Central memory CD8-positive, alpha-beta T cell (primary cell): ENCODE measurements around the gene GCSAM.

Experiments
- ATAC-seq: fragments of 150-1000 bp; cut with Tn5 transposase; replicated peaks from 2 replicates; pipeline ENCODE4 v1.10.0; 2022; ENCODE audit warnings: mild to moderate bottlenecking, moderate FRiP score, moderate number of reproducible peaks; ENCODE audit not compliant: poor library complexity, severe bottlenecking; ENCODE audit errors: extremely low read depth
- DNase-seq, 2 donors: peaks; one replicate each; pipeline ENCODE4 v3.0.0; 2021; ENCODE audit warnings: low spot score in 2 of 2
- H3K27ac Mint-ChIP-seq: one replicate; pipeline ENCODE4 v1.8.0; 2022; ENCODE audit warnings: low read depth, mild to moderate bottlenecking, moderate library complexity, mixed read lengths
- H3K27me3 Mint-ChIP-seq: one replicate; pipeline ENCODE4 v1.8.0; 2022; ENCODE audit warnings: mixed read lengths
- H3K36me3 Mint-ChIP-seq: one replicate; pipeline ENCODE4 v1.8.0; 2022; ENCODE audit warnings: mild to moderate bottlenecking, moderate library complexity, mixed read lengths; ENCODE audit not compliant: insufficient read depth
- H3K4me1 Mint-ChIP-seq: one replicate; pipeline ENCODE4 v1.8.0; 2022; ENCODE audit warnings: mixed read lengths
- H3K4me3 Mint-ChIP-seq: one replicate; pipeline ENCODE4 v1.8.0; 2022; ENCODE audit warnings: mild to moderate bottlenecking, moderate library complexity, mixed read lengths
- H3K9me3 Mint-ChIP-seq: one replicate; pipeline ENCODE4 v1.8.0; 2022; ENCODE audit warnings: mixed read lengths

Gene GCSAM

DNA sequence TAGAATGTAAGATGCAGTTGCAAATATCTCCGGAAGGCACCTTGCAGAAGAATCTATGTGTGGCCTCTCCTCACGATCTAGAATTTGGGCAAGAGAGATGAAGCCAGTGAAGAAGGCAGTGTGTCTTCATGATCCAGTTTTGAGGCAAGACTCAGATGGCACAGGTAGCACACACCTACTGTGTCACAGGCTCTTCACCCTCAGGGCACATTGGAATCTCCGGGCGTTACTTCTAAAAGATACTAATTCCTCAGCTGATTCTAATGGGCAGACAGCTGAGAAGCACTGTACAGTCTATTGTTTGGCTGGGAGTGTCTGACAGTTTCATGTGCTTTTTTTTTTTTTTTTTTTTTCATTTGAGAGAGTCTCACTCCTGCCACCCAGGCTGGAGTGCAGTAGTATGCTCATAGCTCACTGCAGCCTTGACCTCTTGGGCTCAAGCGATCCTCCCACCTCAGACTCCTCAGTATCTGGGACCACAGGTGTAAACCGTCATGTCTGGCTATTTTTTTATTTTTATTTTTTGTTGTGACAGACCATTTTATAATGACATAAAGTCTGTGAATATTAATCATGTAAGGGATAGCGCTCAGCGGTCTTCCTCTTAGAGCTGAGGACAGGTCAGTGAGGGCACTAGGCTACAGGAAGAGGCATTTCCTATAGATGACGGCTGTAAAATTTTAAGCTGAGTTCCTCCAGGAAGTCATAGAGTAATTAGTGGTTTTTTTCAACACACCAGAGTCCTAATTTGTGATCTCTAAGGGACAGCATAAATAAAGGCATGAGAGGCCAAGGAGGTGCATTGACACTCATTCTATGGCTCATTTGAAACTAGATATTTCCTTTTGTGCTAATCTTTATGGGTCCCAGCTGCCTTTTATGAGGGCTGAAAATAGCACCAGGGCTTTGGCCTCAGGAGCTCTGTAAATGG lies 42.8 kb downstream of the GCSAM start:
- ATAC-seq (no peak), DNase-seq (no peak)
- Mint-ChIP-seq H3K27ac (no peak overlapping the region), H3K9me3 (no peaks in the 10 kb centered on the region), H3K36me3 (no peaks in the 10 kb centered on the region), H3K4me3 (no peak overlapping the region), H3K27me3 (peaks cover 43% of the 10 kb centered on the region), H3K4me1 (peaks cover 15% of the 10 kb centered on the region)

GRCh38 chr3:112088944-112089343 lies 44.1 kb downstream of the GCSAM start:
- Mint-ChIP-seq H3K27ac (no peak overlapping the region), H3K9me3 (no peaks in the 10 kb centered on the region), H3K4me3 (no peak overlapping the region), H3K36me3 (no peaks in the 10 kb centered on the region), H3K4me1 (peaks cover 15% of the 10 kb centered on the region), H3K27me3 (peaks cover 43% of the 10 kb centered on the region)
- no peak for DNase-seq
- ATAC-seq, result no peak

DNA sequence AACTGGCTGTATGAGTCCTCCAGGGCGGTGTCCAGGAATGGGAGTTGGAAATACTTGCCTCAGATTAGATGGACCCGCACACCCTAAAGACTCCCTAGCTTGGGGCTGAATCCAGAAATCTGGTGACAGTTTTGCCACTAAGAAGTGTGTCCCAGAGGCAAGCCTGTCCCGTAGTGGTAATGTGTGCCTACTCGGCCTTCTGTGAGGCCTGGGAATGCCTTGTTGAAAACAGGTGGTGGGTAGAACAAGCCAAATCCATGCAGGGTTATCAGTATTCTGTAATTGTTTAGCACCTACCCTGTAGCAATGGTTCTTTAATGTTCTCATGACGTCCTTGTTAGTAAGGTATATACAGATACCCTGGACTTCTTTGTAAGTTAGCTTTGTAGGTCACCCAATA lies 45.3 kb downstream of the GCSAM start:
- Mint-ChIP-seq H3K4me3 (no peak overlapping the region), H3K27ac (no peak overlapping the region), H3K9me3 (no peaks in the 10 kb centered on the region), H3K36me3 (no peaks in the 10 kb centered on the region), H3K27me3 (peaks cover 35% of the 10 kb centered on the region), H3K4me1 (peaks cover 15% of the 10 kb centered on the region)
- no peak for ATAC-seq
- DNase-seq, result no peak

DNA sequence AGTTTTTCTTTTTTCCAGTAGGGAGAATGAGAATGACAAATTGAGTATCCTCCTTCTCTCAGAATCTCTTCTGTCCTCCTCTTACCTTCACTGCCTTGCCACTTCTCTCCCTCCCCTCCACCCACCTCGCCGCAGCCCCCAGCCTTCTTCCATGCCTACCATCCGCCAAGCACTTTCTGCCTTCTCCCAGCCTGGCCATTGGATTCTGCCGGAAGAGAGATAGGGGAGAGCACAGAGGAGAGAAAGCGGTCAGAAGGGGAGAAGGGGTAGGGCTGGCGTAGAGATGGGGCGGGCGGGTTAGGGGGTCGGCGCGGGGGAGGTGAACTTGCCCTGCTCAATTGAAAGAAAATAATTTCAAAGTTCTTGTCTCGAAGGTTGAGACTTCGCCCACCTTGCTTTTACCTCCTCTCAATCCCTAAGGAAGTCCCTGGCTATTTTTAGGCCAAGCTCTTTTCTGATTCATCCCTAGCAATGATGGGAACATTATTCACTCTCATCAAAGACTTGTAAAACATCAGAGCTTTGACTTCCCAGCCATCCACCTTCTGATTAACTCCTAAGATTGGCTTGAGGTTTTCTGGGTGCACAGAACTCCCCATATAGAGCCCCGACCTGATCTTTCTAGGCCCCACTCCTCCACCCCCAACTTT lies 46.0 kb downstream of the GCSAM start:
- Mint-ChIP-seq H3K9me3 (no peaks in the 10 kb centered on the region), H3K4me1 (peaks cover 15% of the 10 kb centered on the region), H3K36me3 (no peaks in the 10 kb centered on the region), H3K27me3 (peaks cover 32% of the 10 kb centered on the region), H3K4me3 (peak overlapping the region; percentile 80), H3K27ac (no peak overlapping the region)
- ATAC-seq, result no peak
- DNase-seq, result no peak

DNA sequence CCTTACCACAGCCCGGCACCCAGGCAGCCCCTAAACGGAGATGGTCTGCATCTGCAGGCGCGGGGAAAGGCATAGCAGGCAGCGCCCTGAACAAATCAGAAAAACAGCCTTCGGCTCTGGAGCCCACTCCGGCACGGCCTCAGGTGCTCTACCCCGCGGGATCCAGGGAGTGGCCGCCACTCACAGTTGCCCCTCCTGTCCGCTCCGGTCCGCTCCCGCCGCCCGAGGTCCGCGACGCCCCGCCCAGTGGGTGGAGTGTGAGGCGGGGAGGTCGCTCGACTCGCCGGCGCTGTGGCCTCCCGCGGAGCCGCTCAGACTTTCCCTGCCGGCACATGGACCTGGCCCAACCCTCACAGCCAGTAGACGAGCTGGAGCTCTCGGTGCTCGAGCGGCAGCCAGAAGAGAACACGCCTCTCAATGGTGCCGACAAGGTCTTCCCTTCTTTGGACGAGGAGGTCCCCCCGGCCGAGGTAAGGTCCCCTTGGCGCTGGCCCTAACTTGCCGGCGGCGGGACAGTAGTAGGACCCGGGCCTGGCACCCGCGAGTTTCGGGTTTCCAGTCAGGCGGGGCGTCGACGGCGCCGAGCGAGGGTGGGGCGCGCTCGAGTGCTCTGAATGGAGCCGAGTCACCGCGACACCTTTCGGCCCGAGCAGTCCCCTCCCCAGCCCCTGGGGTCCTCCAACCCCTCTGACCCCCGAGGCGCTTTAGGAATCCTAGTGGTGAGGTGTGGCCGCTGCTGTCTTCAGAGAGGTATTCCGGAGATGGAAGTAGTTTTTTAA lies 46.8 kb downstream of the GCSAM start, which contains the start of gene C3orf52:
TSS of gene C3orf52 (plus strand) at position 314 of the 779 bp plus-strand sequence. CDS start at position 333, 19 bp downstream.
- Mint-ChIP-seq H3K27me3 (peaks cover 32% of the 10 kb centered on the region), H3K36me3 (no peaks in the 10 kb centered on the region), H3K27ac (no peak within 1 kb of the TSS), H3K4me3 (peak within 1 kb of the TSS; percentile 80), H3K9me3 (no peaks in the 10 kb centered on the region), H3K4me1 (peaks cover 15% of the 10 kb centered on the region)
- ATAC-seq (peak; percentile 81), DNase-seq (peak in 1 of 2 donors; percentile 27)

DNA sequence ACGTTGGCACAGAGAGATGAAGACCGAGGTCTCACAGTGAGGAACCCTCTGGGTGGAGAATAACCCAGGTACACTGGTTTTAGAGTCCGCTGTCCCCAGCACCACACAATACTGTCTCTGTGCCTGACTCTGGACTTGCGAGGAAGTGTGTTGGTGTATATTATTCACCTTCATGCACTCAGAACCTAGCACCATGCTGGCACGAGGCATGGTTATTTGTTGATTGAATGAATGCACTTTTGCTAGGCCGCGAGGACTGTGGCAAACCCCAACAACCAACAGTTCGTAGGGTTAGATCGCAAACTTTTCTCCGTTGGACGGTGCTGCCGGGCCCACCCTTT lies 47.3 kb downstream of the GCSAM start:
- ATAC-seq, result no peak
- peaks cover 15% of the 10 kb centered on the region for H3K4me1 Mint-ChIP-seq
- H3K36me3 Mint-ChIP-seq, result no peaks in the 10 kb centered on the region
- H3K27me3 Mint-ChIP-seq, result peaks cover 32% of the 10 kb centered on the region
- DNase-seq, result no peak
- H3K4me3 Mint-ChIP-seq, result peak overlapping the region; percentile 80
- H3K27ac Mint-ChIP-seq, result no peak overlapping the region
- no peaks in the 10 kb centered on the region for H3K9me3 Mint-ChIP-seq

DNA sequence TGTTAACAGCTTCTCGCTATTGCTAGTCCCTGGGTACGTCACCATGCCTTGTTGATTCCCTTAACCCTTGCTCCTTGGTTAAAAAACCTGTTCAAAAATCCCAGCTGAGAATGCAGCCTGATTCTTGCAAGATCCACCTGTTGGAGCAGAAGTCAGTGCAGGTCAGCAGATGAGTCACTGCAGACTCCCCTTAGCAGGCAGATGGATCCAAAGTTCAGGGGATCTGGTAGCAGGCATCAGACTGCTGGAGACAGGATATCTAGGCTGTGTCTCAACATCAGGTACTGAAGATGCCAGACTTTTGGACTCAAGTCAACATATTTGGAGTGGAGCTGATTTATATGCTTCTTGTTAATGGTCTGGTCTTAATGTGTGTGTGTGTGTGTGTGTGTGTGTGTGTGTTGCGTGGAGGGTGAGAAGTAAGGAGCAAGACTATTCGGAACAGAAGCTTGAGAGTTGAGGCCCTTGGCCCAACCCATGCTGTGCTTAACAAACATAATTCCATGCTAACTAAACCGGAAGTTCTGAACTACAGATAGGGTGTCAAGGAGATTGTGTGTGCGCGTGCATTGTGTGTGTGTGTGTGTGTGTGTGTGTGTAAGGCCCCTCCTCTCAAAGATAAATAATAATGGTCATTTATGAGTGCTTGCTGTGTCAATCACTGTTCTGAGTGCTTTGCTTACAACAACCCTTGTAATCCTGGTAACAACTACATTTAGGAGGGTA lies 47.9 kb downstream of the GCSAM start:
- Mint-ChIP-seq H3K4me3 (peak overlapping the region; percentile 80), H3K4me1 (peaks cover 15% of the 10 kb centered on the region), H3K27ac (no peak overlapping the region), H3K36me3 (no peaks in the 10 kb centered on the region), H3K27me3 (peaks cover 30% of the 10 kb centered on the region), H3K9me3 (no peaks in the 10 kb centered on the region)
- DNase-seq (no peak), ATAC-seq (no peak)

GRCh38 chr3:112083239-112083638 lies 49.8 kb downstream of the GCSAM start:
- H3K4me1 Mint-ChIP-seq, result peaks cover 15% of the 10 kb centered on the region
- no peak overlapping the region for H3K4me3 Mint-ChIP-seq
- DNase-seq (no peak), ATAC-seq (no peak)
- no peak overlapping the region for H3K27ac Mint-ChIP-seq
- no peaks in the 10 kb centered on the region for H3K36me3 Mint-ChIP-seq
- no peaks in the 10 kb centered on the region for H3K9me3 Mint-ChIP-seq
- peaks cover 18% of the 10 kb centered on the region for H3K27me3 Mint-ChIP-seq

- no peaks in the 10 kb centered on the region for H3K36me3 Mint-ChIP-seq
Observed at GRCh38 chr3:112078125-112079083, 54.6 kb downstream of the GCSAM start.

GRCh38 chr3:112074616-112075497 lies 58.2 kb downstream of the GCSAM start:
- no peaks in the 10 kb centered on the region for H3K4me1 Mint-ChIP-seq
- no peaks in the 10 kb centered on the region for H3K9me3 Mint-ChIP-seq
- H3K27ac Mint-ChIP-seq, result no peak overlapping the region
- peaks cover 20% of the 10 kb centered on the region for H3K27me3 Mint-ChIP-seq
- DNase-seq (no peak), ATAC-seq (peak; percentile 42)
- no peaks in the 10 kb centered on the region for H3K36me3 Mint-ChIP-seq
- no peak overlapping the region for H3K4me3 Mint-ChIP-seq

More at GRCh38 chr3:112078125-112079083, 54.6 kb downstream of the GCSAM start:
- ATAC-seq (no peak), DNase-seq (no peak)
- Mint-ChIP-seq H3K4me1 (no peaks in the 10 kb centered on the region), H3K4me3 (no peak overlapping the region), H3K27ac (no peak overlapping the region), H3K9me3 (no peaks in the 10 kb centered on the region), H3K27me3 (no peaks in the 10 kb centered on the region)
